ENCODE results near the gene PIGP. TPM values are rescaled to one million over a fixed set of nuclear protein-coding genes. Genes with fewer than 3 reads are reported as not detected.

PIGP gene
- total RNA-seq, 2 donors from 2014 or later = 15.0 to 17.0 TPM

DNA sequence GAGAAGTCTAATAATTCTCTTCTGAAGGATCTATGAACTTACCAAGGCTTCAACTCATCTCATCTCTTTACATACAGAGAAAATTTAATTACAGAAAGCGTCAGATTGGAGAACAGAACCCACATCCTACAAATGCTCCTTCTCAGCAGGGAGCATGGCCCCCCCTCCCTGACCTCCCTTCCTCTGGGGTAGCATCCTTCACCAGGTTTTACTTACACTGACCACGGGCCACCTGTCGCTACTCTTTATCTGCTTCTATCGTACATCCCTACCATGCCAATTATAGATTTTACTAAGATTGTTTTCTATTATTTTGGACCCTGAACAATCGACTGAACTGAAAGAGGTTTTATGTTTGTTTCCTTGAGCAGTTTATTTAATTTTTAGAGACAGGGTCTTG lies 40.6 kb downstream of the PIGP start:
- H3K4me3 Mint-ChIP-seq = no peak overlapping the region
- H3K27ac Mint-ChIP-seq = no peak overlapping the region
- DNase-seq = no peak
- H3K4me1 Mint-ChIP-seq (ENCODE audit: low read depth) = peaks cover 6% of the 10 kb centered on the region
- no peaks in the 10 kb centered on the region for H3K9me3 Mint-ChIP-seq
- no peak for ATAC-seq (replicated peaks in 1 of 2)
- H3K36me3 Mint-ChIP-seq (ENCODE audit: insufficient read depth in 2 of 2) = no peaks in the 10 kb centered on the region
- H3K27me3 Mint-ChIP-seq (ENCODE audit: low read depth) = no peaks in the 10 kb centered on the region

DNA sequence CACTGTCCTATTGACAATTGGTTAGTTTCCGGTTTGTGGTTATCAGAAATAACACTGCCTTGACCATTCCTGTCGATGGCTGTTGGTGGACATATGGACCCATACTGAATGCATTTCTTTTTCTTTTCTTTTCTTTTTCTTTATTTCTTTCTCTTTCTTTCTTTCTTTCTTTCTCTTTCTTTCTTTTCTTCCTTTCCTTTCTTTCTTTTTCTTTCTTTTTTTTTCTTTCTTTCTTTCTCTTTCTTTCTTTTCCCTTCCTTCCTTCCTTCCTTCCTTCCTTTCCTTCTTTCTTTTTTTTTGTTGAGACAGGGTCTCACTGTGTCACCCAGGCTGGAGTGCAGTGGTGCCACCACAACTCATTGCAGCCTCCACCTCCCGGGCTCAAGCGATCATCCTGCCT lies 42.0 kb downstream of the PIGP start:
- Mint-ChIP-seq H3K4me3 (no peak overlapping the region), H3K4me1 (ENCODE audit: low read depth) (peaks cover 6% of the 10 kb centered on the region), H3K36me3 (ENCODE audit: insufficient read depth in 2 of 2) (no peaks in the 10 kb centered on the region), H3K27ac (no peak overlapping the region), H3K27me3 (ENCODE audit: low read depth) (peaks cover 8% of the 10 kb centered on the region), H3K9me3 (no peaks in the 10 kb centered on the region)
- ATAC-seq (replicated peaks in 1 of 2) = no peak
- DNase-seq = no peak

DNA sequence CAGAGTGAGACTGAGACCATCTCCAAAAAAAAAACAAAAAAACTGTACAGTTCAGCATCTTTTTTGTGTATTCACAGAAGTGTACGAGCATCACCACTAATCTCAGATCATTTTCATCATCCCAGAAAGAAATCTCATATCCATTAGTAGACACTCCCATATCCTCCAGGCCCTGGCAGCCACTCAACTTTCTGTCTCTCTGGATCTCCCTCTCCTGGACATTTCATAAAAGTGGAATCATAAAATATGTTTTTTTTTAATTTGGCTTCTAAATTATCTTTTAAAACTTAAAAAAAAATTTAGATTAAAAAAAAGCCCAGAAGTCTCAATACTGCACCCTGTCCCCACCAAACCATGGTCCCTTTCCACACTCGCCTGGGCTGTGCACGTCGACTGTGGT lies 44.3 kb downstream of the PIGP start:
- Mint-ChIP-seq H3K9me3 (no peaks in the 10 kb centered on the region), H3K4me3 (no peak overlapping the region), H3K27me3 (ENCODE audit: low read depth) (peaks cover 8% of the 10 kb centered on the region), H3K36me3 (ENCODE audit: insufficient read depth in 2 of 2) (no peaks in the 10 kb centered on the region), H3K4me1 (ENCODE audit: low read depth) (peaks cover 6% of the 10 kb centered on the region), H3K27ac (no peak overlapping the region)
- no peak for DNase-seq
- no peak for ATAC-seq (replicated peaks in 1 of 2)

DNA sequence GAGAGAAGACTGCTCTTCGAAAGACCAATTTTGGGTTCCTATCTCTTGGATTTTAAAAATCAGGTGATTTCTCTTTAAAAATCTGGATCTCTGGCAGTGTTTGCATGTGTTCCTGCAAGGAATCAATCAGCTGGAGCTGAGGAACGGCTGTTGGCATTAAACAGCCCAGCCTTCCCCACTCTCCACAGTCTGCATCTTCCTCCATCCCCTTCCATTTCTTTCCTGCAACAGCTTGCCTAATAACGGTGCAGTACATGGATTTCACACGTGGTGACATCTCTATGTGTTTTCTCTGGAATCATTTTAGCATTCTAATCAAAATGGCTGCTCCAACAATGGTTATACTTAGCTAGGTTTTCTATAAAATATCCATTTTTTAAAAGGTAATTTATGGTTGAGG lies 46.4 kb downstream of the PIGP start:
- no peak for ATAC-seq (replicated peaks in 1 of 2)
- Mint-ChIP-seq H3K9me3 (no peaks in the 10 kb centered on the region), H3K4me1 (ENCODE audit: low read depth) (no peaks in the 10 kb centered on the region), H3K36me3 (ENCODE audit: insufficient read depth in 2 of 2) (no peaks in the 10 kb centered on the region), H3K27me3 (ENCODE audit: low read depth) (peaks cover 8% of the 10 kb centered on the region), H3K4me3 (no peak overlapping the region), H3K27ac (no peak overlapping the region)
- DNase-seq = no peak

DNA sequence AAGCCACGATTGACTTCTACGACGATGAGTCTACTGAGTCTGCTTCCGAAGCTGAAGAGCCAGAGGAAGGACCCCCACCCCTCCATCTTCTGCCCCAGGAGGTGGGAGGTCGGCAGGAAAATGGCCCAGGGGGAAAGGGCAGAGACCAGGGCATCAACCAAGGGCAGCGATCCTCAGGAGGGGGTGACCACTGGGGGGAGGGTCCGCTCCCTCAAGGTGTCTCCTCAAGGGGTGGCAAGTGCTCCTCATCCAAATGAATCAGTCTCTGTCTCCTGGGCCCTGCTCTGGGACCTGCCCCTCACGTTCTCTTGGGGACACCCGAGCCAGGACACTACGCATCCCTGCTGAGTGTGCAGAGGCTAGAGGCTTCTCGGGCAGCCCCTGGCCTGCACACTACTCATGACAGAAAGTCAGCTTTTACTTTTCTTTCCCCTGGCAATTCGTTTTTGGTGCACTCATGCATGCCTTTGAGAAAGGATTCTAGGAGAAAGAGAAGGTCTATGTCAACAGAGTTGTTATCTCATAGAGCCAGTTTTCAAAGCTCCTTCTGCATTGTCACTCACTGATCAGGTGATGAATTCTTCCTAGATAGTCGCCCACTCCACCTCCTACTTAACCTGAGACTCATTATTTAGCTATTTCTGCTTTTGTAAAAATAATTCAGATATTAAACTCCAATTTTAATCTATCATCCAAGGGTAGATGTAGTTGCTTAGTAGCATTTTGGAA lies 54.8 kb downstream of the PIGP start:
- H3K27me3 Mint-ChIP-seq (ENCODE audit: low read depth) = peaks cover 10% of the 10 kb centered on the region
- no peak for ATAC-seq (replicated peaks in 1 of 2)
- no peak overlapping the region for H3K4me3 Mint-ChIP-seq
- no peaks in the 10 kb centered on the region for H3K9me3 Mint-ChIP-seq
- H3K36me3 Mint-ChIP-seq (ENCODE audit: insufficient read depth in 2 of 2) = no peaks in the 10 kb centered on the region
- no peak overlapping the region for H3K27ac Mint-ChIP-seq
- DNase-seq = no peak
- H3K4me1 Mint-ChIP-seq (ENCODE audit: low read depth) = no peaks in the 10 kb centered on the region

Other genes with a start within 250 kb of the PIGP start
- gene HLCS, start 106.4 kb downstream of the PIGP start, total RNA-seq = 10 to 100 TPM; 30.6 to 33.7 TPM
- under 1 TPM; 0.26 to 0.42 TPM for gene RIPPLY3, start 66.4 kb downstream of the PIGP start, total RNA-seq
- gene TTC3, start 183 bp upstream of the PIGP start, total RNA-seq = 10 to 100 TPM; 62.4 to 65.8 TPM
- gene VPS26C, start 194.3 kb upstream of the PIGP start, total RNA-seq = 10 to 100 TPM; 70.5 to 74.7 TPM